Panc1 (cell line): ENCODE data around the gene HNRNPUL1. TPM values are rescaled to one million over a fixed set of nuclear protein-coding genes. Genes with fewer than 3 reads are reported as not detected.

ENCODE experiments used
- ATAC-seq: fragments of 200-7000 bp; cut with Tn5 transposase; 2 replicates; pipeline ENCODE4 v1.9.1; 2020; ENCODE audit warnings: mild to moderate bottlenecking, moderate library complexity
- BruUV-seq: library from RNA; stranded (reverse); fragments of 400-500 nt; replicated peaks from 2 replicates; lab custom pipeline; 2021; lab: Mats Ljungman, UMichigan
- CTCF ChIA-PET: fragments of 300-600 bp; sonication (Branson Sonifier 250); formaldehyde crosslinking; loops from one replicate; lab custom pipeline; 2022; ENCODE audit warnings: antibody characterized with exemption; lab: Charles Lee
- POLR2A ChIA-PET: fragments of 300-600 bp; sonication (Branson Sonifier 250); formaldehyde crosslinking; loops from one replicate; lab custom pipeline; 2022; ENCODE audit warnings: antibody characterized with exemption; lab: Charles Lee
- DNase-seq: peaks from one replicate; pipeline ENCODE4 v3.0.0-alpha.2; 2010; ENCODE audit warnings: low read depth, low spot score
- H3K27ac ChIP-seq: 2 replicates; pipeline ENCODE4 v1.5.1; 2011; ENCODE audit warnings: mild to moderate bottlenecking, low read length, inconsistent platforms
- H3K27me3 ChIP-seq: fragments of 200-500 bp; sonication (Bioruptor generic); 2 replicates; pipeline ENCODE4 v1.6.0; 2014; ENCODE audit warnings: low read length, inconsistent platforms; ENCODE audit not compliant: control insufficient read depth, insufficient read depth
- H3K36me3 ChIP-seq: fragments of 200-500 bp; sonication (Bioruptor generic); 2 replicates; pipeline ENCODE4 v1.5.1; 2014; ENCODE audit warnings: inconsistent platforms, mild to moderate bottlenecking, low read length, moderate library complexity; ENCODE audit not compliant: control insufficient read depth, insufficient read depth
- H3K4me1 ChIP-seq: 2 replicates; pipeline ENCODE4 v1.5.1; 2011; ENCODE audit warnings: inconsistent platforms, mild to moderate bottlenecking, low read length, moderate library complexity; ENCODE audit not compliant: control insufficient read depth, insufficient read depth
- H3K4me3 ChIP-seq, 2 experiments: 2 replicates each; pipeline ENCODE4 v1.5.1; 2011 to 2012; ENCODE audit warnings: low read depth in 2 of 2, low read length in 2 of 2, mild to moderate bottlenecking in 2 of 2, inconsistent platforms in 1 of 2, moderate library complexity in 1 of 2
- H3K9me3 ChIP-seq: fragments of 200-500 bp; sonication (Bioruptor generic); 2 replicates; pipeline ENCODE4 v1.5.1; 2014; ENCODE audit warnings: low read depth, mild to moderate bottlenecking, inconsistent platforms, low read length, moderate library complexity; ENCODE audit not compliant: control insufficient read depth, insufficient read depth
- CTCF ChIP-seq: fragments of 450-650 bp; IDR thresholded peaks from 2 replicates; pipeline ENCODE4 v1.5.1; 2017; ENCODE audit warnings: mild to moderate bottlenecking
- POLR2AphosphoS5 ChIP-seq: IDR thresholded peaks from 2 replicates; pipeline ENCODE4 v1.6.1; 2012; ENCODE audit warnings: mild to moderate bottlenecking, low read depth, low read length, moderate library complexity
- SIN3A ChIP-seq: IDR thresholded peaks from 2 replicates; pipeline ENCODE4 v1.6.1; 2012; ENCODE audit warnings: low read depth, mild to moderate bottlenecking, low read length, moderate library complexity, borderline replicate concordance; ENCODE audit not compliant: insufficient read depth
- TCF7L2 ChIP-seq: IDR thresholded peaks from 2 replicates; pipeline ENCODE4 v1.6.1; 2011; ENCODE audit warnings: mild to moderate bottlenecking, low read depth, low read length, inconsistent platforms
- in situ Hi-C: cut with HindIII; loops from 2 replicates; pipeline ENCODE4 v1.10.0; 2016; ENCODE audit warnings: low sequenced_read_pairs, low pct_unique_long_range_greater_than_20kb
- intact Hi-C: fragments of 100-400 bp; cut with micrococcal nuclease; formaldehyde crosslinking; loops from one replicate; pipeline ENCODE4 v1.10.0; 2022; ENCODE audit not compliant: unreplicated experiment
- total RNA-seq: library from RNA; stranded (reverse); gene quantifications from one replicate; pipeline ENCODE4 v1.2.1, GENCODE V29; 2021; ENCODE audit not compliant: unreplicated experiment
- TF ChIP-seq, protein P1 (sequence below), 2 experiments: IDR thresholded peaks; 2 replicates each; pipeline ENCODE4 v1.6.1; 2011 to 2012; ENCODE audit warnings: low read depth in 2 of 2, control low read depth in 1 of 2, low read length in 1 of 2, mild to moderate bottlenecking in 1 of 2, moderate library complexity in 1 of 2; ENCODE audit not compliant: insufficient read depth in 1 of 2

Gene HNRNPUL1
- total RNA-seq, 1 experiment from 2014 or later, result 183 TPM

GRCh38 chr19:41218249-41218614 lies 45.9 kb upstream of the HNRNPUL1 start:
- no peak for TF ChIP-seq TCF7L2
- no peak for TF ChIP-seq SIN3A
- TF ChIP-seq, protein P1, sequence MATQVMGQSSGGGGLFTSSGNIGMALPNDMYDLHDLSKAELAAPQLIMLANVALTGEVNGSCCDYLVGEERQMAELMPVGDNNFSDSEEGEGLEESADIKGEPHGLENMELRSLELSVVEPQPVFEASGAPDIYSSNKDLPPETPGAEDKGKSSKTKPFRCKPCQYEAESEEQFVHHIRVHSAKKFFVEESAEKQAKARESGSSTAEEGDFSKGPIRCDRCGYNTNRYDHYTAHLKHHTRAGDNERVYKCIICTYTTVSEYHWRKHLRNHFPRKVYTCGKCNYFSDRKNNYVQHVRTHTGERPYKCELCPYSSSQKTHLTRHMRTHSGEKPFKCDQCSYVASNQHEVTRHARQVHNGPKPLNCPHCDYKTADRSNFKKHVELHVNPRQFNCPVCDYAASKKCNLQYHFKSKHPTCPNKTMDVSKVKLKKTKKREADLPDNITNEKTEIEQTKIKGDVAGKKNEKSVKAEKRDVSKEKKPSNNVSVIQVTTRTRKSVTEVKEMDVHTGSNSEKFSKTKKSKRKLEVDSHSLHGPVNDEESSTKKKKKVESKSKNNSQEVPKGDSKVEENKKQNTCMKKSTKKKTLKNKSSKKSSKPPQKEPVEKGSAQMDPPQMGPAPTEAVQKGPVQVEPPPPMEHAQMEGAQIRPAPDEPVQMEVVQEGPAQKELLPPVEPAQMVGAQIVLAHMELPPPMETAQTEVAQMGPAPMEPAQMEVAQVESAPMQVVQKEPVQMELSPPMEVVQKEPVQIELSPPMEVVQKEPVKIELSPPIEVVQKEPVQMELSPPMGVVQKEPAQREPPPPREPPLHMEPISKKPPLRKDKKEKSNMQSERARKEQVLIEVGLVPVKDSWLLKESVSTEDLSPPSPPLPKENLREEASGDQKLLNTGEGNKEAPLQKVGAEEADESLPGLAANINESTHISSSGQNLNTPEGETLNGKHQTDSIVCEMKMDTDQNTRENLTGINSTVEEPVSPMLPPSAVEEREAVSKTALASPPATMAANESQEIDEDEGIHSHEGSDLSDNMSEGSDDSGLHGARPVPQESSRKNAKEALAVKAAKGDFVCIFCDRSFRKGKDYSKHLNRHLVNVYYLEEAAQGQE (IDR thresholded peaks at IDR 0.05; ENCODE audit: insufficient read depth in 1 of 2, low read depth in 2 of 2, low read length in 1 of 2), result no peak

GRCh38 chr19:41218615-41219507 lies 45.3 kb upstream of the HNRNPUL1 start, which contains the start of gene AXL:
TSS of gene AXL (plus strand) at chr19:41219223. CDS start at chr19:41219393, 170 bp downstream.
- intact Hi-C loops, result no loop called here
- ChIA-PET POLR2A (no interaction called here), CTCF (interaction anchor here (0.5 to 0.8 kb wide), 3 partner anchors 29 to 85 kb away, joined by 3 to 11 read pairs (median 6); no protein-coding TSS in a partner anchor)
- Histone ChIP-seq H3K27ac (peak within 1 kb of the TSS; percentile 84), H3K4me3 (peak within 1 kb of the TSS; percentile 56 to 80), H3K4me1 (peaks cover 28% of the 10 kb centered on the region), H3K27me3 (no peaks in the 10 kb centered on the region), H3K9me3 (no peaks in the 10 kb centered on the region), H3K36me3 (no peaks in the 10 kb centered on the region)
- TF ChIP-seq POLR2AphosphoS5 (peak; percentile 29; the same call in 1 of the 2 replicates), CTCF (no peak), SIN3A (0 out of 2 replicates have a peak, but pooled peaks have one; percentile 68), TCF7L2 (no peak)
- TF ChIP-seq, protein P1 (IDR thresholded peaks at IDR 0.05; ENCODE audit: insufficient read depth in 1 of 2, low read depth in 2 of 2, low read length in 1 of 2), result no peak
- DNase-seq (no peak), ATAC-seq (peak; percentile 78)
- BruUV-seq, result no TSS peak
- in situ Hi-C loops, result no loop called here

More at GRCh38 chr19:41218249-41218614, 45.9 kb upstream of the HNRNPUL1 start:
- peaks cover 21% of the 10 kb centered on the region for H3K4me1 ChIP-seq
- H3K36me3 ChIP-seq, result no peaks in the 10 kb centered on the region
- DNase-seq, result no peak
- in situ Hi-C loops, result no loop called here
- H3K9me3 ChIP-seq, result no peaks in the 10 kb centered on the region
- ChIA-PET POLR2A (no interaction called here), CTCF (interaction anchor here (0.8 kb wide), 1 partner anchor 86 kb away, joined by 6 read pairs; no protein-coding TSS in a partner anchor)
- H3K27me3 ChIP-seq, result no peaks in the 10 kb centered on the region
- peak overlapping the region; percentile 56 to 80 for H3K4me3 ChIP-seq
- ATAC-seq, result no peak
- intact Hi-C loops, result no loop called here
- peak overlapping the region; percentile 84 for H3K27ac ChIP-seq
- no TSS peak for BruUV-seq
